ENCODE data around the gene DOLK. TPM values are rescaled to one million over a fixed set of nuclear protein-coding genes. Genes with fewer than 3 reads are reported as not detected.

Gene DOLK
- total RNA-seq (2013): 7.6 TPM
- polyA plus RNA-seq (1 to 10 TPM in 2 of 3 donors, under 1 TPM in 1; 0.76 to 8.5 (median 7.0) TPM), polyA minus RNA-seq (5.5 and 10.6 TPM in 2 replicates), total RNA-seq (1.9 to 6.3 (median 3.9) reads per million in 11 experiments)

DNA sequence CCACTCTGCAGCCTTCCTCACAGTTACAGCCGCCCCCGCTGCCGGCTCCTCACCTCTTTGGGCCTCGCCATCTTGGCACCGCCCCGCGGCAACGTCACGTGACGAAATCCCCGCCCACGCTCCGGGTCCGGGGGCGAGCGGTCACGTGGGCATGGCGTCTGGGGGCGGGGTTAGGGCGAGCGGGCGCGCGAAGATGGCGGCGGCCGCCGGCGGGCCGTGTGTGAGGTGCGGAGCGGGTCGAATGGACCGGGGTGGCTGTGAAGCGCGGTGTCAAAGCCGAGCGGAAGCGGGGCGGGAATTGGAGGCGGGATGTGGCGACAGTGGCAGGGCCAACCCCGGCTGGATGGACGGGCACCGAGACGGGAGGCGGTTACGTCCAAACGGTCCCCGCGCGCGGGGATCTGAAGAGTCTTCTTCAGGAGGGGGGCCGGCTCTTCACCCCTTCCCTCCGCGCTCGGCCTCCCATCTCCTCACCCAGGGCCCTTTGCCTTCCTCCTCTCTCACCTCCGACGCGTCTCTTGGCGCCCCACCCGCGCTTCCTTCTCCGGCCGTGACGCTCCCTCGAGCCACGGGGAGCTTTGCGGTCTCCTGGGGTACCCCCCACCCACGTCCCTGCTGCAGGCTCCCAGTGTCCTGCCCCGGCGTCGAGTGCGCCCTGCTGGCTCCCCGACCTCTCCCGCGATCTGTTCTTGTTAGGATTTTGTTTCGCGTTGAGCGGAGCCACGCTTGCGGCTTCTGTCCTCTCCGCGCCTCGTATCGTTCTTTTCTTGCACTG lies at the start of gene DOLK, which contains the start of gene NUP188:
DOLK (minus strand) TSS at position 77 of the 775 bp plus-strand sequence. CDS start 300 bp downstream, outside the sequence.
NUP188 (plus strand) TSS at position 173 of the 775 bp plus-strand sequence; CDS start at position 194, 21 bp downstream.
- Mint-ChIP-seq H3K36me3 (peaks cover 14 to 30% of the 10 kb centered on the region in 2 donors), H3K27ac (peak within 1 kb of the TSS; percentile 93 to 98 (median 96)), H3K27me3 (ENCODE audit: low read depth in 3 of 3) (peaks cover 0 to 4% (median 2%) of the 10 kb centered on the region in 3 donors), H3K4me1 (peaks cover 18% of the 10 kb centered on the region), H3K4me3 (peak within 1 kb of the TSS; percentile 93 to 98), H3K9me3 (peaks cover 0 to 5% (median 0%) of the 10 kb centered on the region in 7 donors)
- H3K79me2 ChIP-seq (ENCODE audit: insufficient read depth, low read length): peaks cover 21% of the 10 kb centered on the region
- WGBS (ENCODE audit: insufficient coverage): under 1% methylated on average over 82 of the region's 86 CpGs
- H3K4me2 ChIP-seq (replicated peaks; ENCODE audit: extremely low read depth, low read length, poor library complexity, severe bottlenecking): peak within 1 kb of the TSS; percentile 92
- H3K27ac ChIP-seq (ENCODE audit: low read depth in 1 of 2, low read length in 2 of 2): peak within 1 kb of the TSS; percentile 83 to 91
- peak; percentile 85 to 91 (median 90) for DNase-seq
- peak within 1 kb of the TSS; percentile 97 for H2AFZ ChIP-seq (ENCODE audit: insufficient read depth, low read depth, low read length, poor library complexity, severe bottlenecking)
- peak within 1 kb of the TSS; percentile 89 for H3K9ac ChIP-seq (ENCODE audit: insufficient read depth, low read length, poor library complexity, severe bottlenecking)
- no peaks in the 10 kb centered on the region for H4K20me1 ChIP-seq (ENCODE audit: insufficient read depth, low read length)
- H3K9me3 ChIP-seq (replicated peaks in 1 of 2; ENCODE audit: control insufficient read depth in 1 of 2, insufficient read depth in 1 of 2, low read length in 2 of 2): no peaks in the 10 kb centered on the region
- peaks cover 3 to 4% of the 10 kb centered on the region in 2 donors for H3K36me3 ChIP-seq (replicated peaks in 1 of 2; ENCODE audit: control insufficient read depth in 1 of 2, insufficient read depth in 2 of 2, low read length in 2 of 2)
- peaks cover 12 to 20% of the 10 kb centered on the region in 2 donors for H3K4me1 ChIP-seq (ENCODE audit: control insufficient read depth in 1 of 2, insufficient read depth in 2 of 2, low read length in 2 of 2)
- H3K27me3 ChIP-seq (ENCODE audit: control insufficient read depth in 2 of 2, insufficient read depth in 2 of 2, low read length in 2 of 2): no peaks in the 10 kb centered on the region
- H3K4me3 ChIP-seq (replicated peaks in 1 of 3; ENCODE audit: low read depth in 2 of 3, low read length in 3 of 3): peak within 1 kb of the TSS; percentile 89 to 99 (median 89)
- intact Hi-C loops (cut with micrococcal nuclease): loop anchor here (5.0 to 10.0 kb wide), 4 partner anchors 63 to 490 kb away; partner anchors contain the start of genes KYAT1 (in 1 of the 2), LRRC8A (in 1 of the 2), ODF2 (in 1 of the 2) and SH3GLB2 (in 1 of the 2)
- no peak for TF ChIP-seq CTCF (IDR thresholded peaks at IDR 0.05)

- peaks cover 84 to 94% of the 10 kb centered on the region in 2 donors for H3K36me3 Mint-ChIP-seq
Observed at GRCh38 chr9:128995791-128996190, 48.4 kb upstream of the DOLK start.

More at GRCh38 chr9:128995791-128996190, 48.4 kb upstream of the DOLK start:
- no peak for DNase-seq
- Histone ChIP-seq H3K36me3 (replicated peaks in 1 of 2; ENCODE audit: control insufficient read depth in 1 of 2, insufficient read depth in 2 of 2, low read length in 2 of 2) (peaks cover 79 to 98% of the 10 kb centered on the region in 2 donors), H3K4me3 (replicated peaks in 1 of 3; ENCODE audit: low read depth in 2 of 3, low read length in 3 of 3) (no peak overlapping the region), H3K9ac (ENCODE audit: insufficient read depth, low read length, poor library complexity, severe bottlenecking) (no peak overlapping the region), H3K27ac (ENCODE audit: low read depth in 1 of 2, low read length in 2 of 2) (no peak overlapping the region), H3K4me2 (replicated peaks; ENCODE audit: extremely low read depth, low read length, poor library complexity, severe bottlenecking) (no peak overlapping the region), H3K9me3 (replicated peaks in 1 of 2; ENCODE audit: control insufficient read depth in 1 of 2, insufficient read depth in 1 of 2, low read length in 2 of 2) (no peaks in the 10 kb centered on the region), H3K79me2 (ENCODE audit: insufficient read depth, low read length) (no peaks in the 10 kb centered on the region), H4K20me1 (ENCODE audit: insufficient read depth, low read length) (no peaks in the 10 kb centered on the region), H2AFZ (ENCODE audit: insufficient read depth, low read depth, low read length, poor library complexity, severe bottlenecking) (no peak overlapping the region), H3K4me1 (ENCODE audit: control insufficient read depth in 1 of 2, insufficient read depth in 2 of 2, low read length in 2 of 2) (peaks cover 0 to 13% of the 10 kb centered on the region in 2 donors), H3K27me3 (ENCODE audit: control insufficient read depth in 2 of 2, insufficient read depth in 2 of 2, low read length in 2 of 2) (no peaks in the 10 kb centered on the region)
- Mint-ChIP-seq H3K27me3 (ENCODE audit: low read depth in 3 of 3) (peaks cover 0 to 1% (median 0%) of the 10 kb centered on the region in 3 donors), H3K27ac (peak overlapping the region in 1 of 7 donors; percentile 42), H3K9me3 (no peaks in the 10 kb centered on the region), H3K4me3 (no peak overlapping the region), H3K4me1 (no peaks in the 10 kb centered on the region)
- intact Hi-C loops (cut with micrococcal nuclease): no loop called here
- WGBS (ENCODE audit: insufficient coverage): 100% methylated on average over 3 of the region's 5 CpGs
- no peak for TF ChIP-seq CTCF (IDR thresholded peaks at IDR 0.05)
